Measurements from ENCODE around the gene INPP5A. TPM values are rescaled to one million over a fixed set of nuclear protein-coding genes. Genes with fewer than 3 reads are reported as not detected.

The INPP5A gene
- total and polyA plus RNA-seq, 2 of the 13 experiments (the other 11 are each of a cell fraction or from before 2014, with no cell fraction given), result 17.5 to 37.9 TPM

- TF ChIP-seq ZNF414 (CRISPR knock-in tag; IDR thresholded peaks at IDR 0.05), result no peak; the same call in 1 of the 2 replicates
- no peak for TF ChIP-seq KLF12 (CRISPR knock-in tag; IDR thresholded peaks at IDR 0.05; ENCODE audit: borderline replicate concordance)
- no peak for TF ChIP-seq IKZF1 (IDR thresholded peaks at IDR 0.05)
- TF ChIP-seq ZNF367 (CRISPR knock-in tag; IDR thresholded peaks at IDR 0.05; ENCODE audit: borderline replicate concordance), result no peak
- no peak for TF ChIP-seq BORCS8-MEF2B (CRISPR knock-in tag; IDR thresholded peaks at IDR 0.05)
- TF ChIP-seq ZNF580 (CRISPR knock-in tag; IDR thresholded peaks at IDR 0.05; ENCODE audit: borderline replicate concordance, low read depth), result no peak
- TF ChIP-seq DDIT3 (CRISPR knock-in tag; IDR thresholded peaks at IDR 0.05), result no peak
- no peak for TF ChIP-seq ZNF317 (CRISPR knock-in tag; IDR thresholded peaks at IDR 0.05)
- no peak for TF ChIP-seq SP140L (CRISPR knock-in tag; IDR thresholded peaks at IDR 0.05; ENCODE audit: borderline replicate concordance)
- peak; percentile 68 for TF ChIP-seq SKI (IDR thresholded peaks at IDR 0.05; ENCODE audit: partially characterized antibody)
- TF ChIP-seq SATB2 (CRISPR knock-in tag; IDR thresholded peaks at IDR 0.05), result no peak
- TF ChIP-seq ZNF512 (CRISPR knock-in tag; IDR thresholded peaks at IDR 0.05), result no peak
- TF ChIP-seq ATAD3A (CRISPR knock-in tag; IDR thresholded peaks at IDR 0.05), result no peak
- no peak for TF ChIP-seq ZNF318 (CRISPR knock-in tag; IDR thresholded peaks at IDR 0.05)
- TF ChIP-seq ZNF10 (CRISPR knock-in tag; IDR thresholded peaks at IDR 0.05; ENCODE audit: borderline replicate concordance, low read depth), result no peak
- TF ChIP-seq TEF (CRISPR knock-in tag; IDR thresholded peaks at IDR 0.05), result no peak
Measured at GRCh38 chr10:132516771-132517725, 20.5 kb upstream of the INPP5A start (continued).

Measured in HepG2 (cell line).